Brain microvascular endothelial cell (primary cell): ENCODE measurements around the gene PGK1.
"Not testable (repeated sequence)": the region's sequence is repeated elsewhere in the genome, so short reads cannot be mapped to it uniquely, and the experiment has no call there.

Experiments
- DNase-seq: peaks from one replicate; pipeline ENCODE4 v3.0.0-alpha.2; 2020
- H3K27ac ChIP-seq: fragments of 250-450 bp; sonication (Bioruptor Pico); 2 replicates; pipeline ENCODE4 v1.5.1; 2020; ENCODE audit warnings: mild to moderate bottlenecking, moderate library complexity
- H3K27me3 ChIP-seq: fragments of 250-450 bp; sonication (Bioruptor Pico); replicated peaks from 2 replicates; pipeline ENCODE4 v1.5.1; 2020; ENCODE audit warnings: mild to moderate bottlenecking
- H3K36me3 ChIP-seq: fragments of 250-450 bp; sonication (Bioruptor Pico); replicated peaks from 2 replicates; pipeline ENCODE4 v1.5.1; 2020; ENCODE audit warnings: mild to moderate bottlenecking
- H3K4me3 ChIP-seq: 2 replicates; pipeline ENCODE4 v1.5.1; 2011; ENCODE audit warnings: low read depth, mild to moderate bottlenecking, control low read depth, low read length, moderate library complexity
- in situ Hi-C: cut with HindIII; loops from 2 replicates; pipeline ENCODE4 v1.10.0; 2017; ENCODE audit warnings: low sequenced_read_pairs, low pct_ligation_motif_present
- TF ChIP-seq, protein P1 (sequence below): IDR thresholded peaks from 2 replicates; pipeline ENCODE4 v1.5.1; 2011; ENCODE audit warnings: low read depth, mild to moderate bottlenecking, moderate library complexity, low read length, control low read depth, inconsistent platforms; ENCODE audit errors: missing control alignments

The PGK1 gene

DNA sequence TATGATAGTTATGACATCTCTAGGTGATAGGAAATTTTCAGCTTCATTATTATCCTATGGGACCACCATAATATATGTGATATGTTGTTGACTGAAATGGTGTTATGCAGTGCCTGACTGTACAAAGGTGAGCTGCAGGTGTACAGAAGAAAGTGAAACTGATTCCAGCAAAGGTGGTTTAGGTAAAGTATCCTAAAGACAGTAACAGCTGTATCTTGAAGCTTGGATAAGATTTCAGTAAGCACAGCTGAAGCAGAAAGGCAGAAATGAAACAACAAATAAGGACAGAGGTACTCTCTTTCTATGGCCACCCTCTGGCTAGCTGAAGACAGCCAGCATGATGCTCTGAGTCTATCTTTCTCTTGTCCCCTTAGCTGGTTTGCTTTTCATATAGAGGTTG is 30.0 kb upstream of the PGK1 start:
- in situ Hi-C loops = no loop called here
- Histone ChIP-seq H3K36me3 (no peaks in the 10 kb centered on the region), H3K27ac (no peak overlapping the region), H3K27me3 (no peaks in the 10 kb centered on the region), H3K4me3 (no peak overlapping the region)
- no peak for DNase-seq
- TF ChIP-seq, protein P1, sequence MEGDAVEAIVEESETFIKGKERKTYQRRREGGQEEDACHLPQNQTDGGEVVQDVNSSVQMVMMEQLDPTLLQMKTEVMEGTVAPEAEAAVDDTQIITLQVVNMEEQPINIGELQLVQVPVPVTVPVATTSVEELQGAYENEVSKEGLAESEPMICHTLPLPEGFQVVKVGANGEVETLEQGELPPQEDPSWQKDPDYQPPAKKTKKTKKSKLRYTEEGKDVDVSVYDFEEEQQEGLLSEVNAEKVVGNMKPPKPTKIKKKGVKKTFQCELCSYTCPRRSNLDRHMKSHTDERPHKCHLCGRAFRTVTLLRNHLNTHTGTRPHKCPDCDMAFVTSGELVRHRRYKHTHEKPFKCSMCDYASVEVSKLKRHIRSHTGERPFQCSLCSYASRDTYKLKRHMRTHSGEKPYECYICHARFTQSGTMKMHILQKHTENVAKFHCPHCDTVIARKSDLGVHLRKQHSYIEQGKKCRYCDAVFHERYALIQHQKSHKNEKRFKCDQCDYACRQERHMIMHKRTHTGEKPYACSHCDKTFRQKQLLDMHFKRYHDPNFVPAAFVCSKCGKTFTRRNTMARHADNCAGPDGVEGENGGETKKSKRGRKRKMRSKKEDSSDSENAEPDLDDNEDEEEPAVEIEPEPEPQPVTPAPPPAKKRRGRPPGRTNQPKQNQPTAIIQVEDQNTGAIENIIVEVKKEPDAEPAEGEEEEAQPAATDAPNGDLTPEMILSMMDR = no peak

DNA sequence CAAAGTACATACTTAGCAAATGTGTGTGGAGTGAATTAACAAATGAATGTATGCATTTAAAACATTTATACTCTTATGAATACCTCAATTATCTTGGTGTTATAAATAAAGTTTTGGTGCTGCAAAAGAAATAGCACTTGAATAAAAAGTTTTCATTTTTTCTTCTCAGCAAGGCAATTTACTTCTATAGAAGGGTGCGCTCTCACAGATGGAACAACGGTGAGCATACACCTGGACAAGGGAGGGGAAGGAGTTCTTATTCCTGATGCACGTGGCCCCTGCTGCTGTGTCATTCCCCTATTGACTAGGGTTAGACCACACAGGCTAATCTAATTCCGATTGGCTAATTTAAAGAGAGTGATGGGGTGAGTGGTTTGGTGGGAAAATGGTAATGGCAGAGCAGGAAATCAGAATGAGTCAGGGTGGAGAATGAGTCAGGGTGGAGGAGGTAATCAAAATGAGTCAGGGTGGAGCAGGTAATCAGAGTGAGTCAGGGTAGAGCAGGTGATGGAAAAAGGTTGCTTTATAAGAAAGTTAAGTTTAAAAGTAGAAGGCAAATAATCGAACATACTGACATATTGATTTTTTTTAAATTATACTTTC is 28.2 kb upstream of the PGK1 start:
- no peak for DNase-seq
- H3K27me3 ChIP-seq = no peaks in the 10 kb centered on the region
- H3K4me3 ChIP-seq = no peak overlapping the region
- in situ Hi-C loops = no loop called here
- TF ChIP-seq, protein P1 = no peak
- H3K27ac ChIP-seq = no peak overlapping the region
- no peaks in the 10 kb centered on the region for H3K36me3 ChIP-seq

DNA sequence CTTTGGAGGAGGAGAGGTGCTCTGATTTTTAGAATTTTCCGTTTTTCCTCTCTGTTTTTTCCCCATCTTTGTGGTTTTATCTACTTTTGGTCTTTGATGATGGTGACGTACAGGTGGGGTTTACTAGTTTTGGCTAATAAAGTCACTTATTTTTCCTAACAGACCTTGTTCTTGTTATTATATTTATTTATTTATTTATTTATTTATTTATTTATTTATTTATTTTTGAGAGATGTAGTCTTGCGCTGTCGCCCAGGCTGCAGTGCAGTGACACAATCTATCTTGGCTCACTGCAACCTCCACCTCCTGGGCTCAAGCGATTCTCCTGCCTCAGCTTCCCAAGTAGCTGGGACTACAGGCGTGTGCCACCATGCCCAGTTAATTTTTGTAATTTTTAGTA is 22.6 kb upstream of the PGK1 start:
- H3K4me3 ChIP-seq, H3K36me3 ChIP-seq, H3K27ac ChIP-seq, H3K27me3 ChIP-seq, DNase-seq, in situ Hi-C loops: not testable (repeated sequence)

DNA sequence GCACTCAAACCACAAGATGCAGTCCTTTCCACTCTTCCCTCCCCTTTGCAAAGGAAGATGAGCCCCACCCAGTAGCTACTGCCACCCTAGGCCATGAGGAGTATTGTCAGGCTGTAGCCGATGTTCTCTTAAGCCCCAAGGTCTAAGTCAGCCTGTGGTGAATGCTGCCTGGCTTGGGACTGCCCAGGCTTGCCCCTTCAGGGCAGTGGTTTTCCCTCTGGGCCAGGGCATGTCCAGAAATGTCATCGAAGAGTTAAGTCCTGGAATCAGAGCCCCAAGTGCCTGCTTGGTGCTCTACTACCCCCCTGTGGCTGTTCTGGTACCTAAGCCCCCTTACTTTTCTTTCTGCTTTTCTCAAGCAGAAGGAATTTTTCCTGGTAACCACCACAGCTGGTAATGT is 11.8 kb upstream of the PGK1 start:
- in situ Hi-C loops = no loop called here
- Histone ChIP-seq H3K27ac (no peak overlapping the region), H3K36me3 (no peaks in the 10 kb centered on the region), H3K27me3 (no peaks in the 10 kb centered on the region), H3K4me3 (no peak overlapping the region)
- DNase-seq = peak; percentile 29
- TF ChIP-seq, protein P1 = peak; percentile 71

DNA sequence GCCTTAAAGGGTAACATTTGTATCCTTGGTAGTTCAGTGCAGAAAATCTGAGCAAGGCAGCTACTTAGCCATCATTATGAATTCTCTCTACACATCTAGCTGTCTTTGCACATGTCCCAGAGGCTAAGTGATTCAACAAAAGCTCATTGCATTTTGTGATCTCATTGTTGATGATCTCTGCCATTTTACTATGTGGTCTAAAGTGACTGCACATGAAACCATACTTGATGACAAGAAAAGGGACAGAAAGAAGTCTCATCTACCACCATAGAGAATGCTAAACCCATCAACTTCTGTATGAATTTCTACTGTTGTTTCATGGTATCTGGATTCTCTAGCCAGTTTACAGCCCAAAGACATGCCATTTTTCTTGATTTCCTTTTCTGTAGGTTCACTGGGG is 5.9 kb upstream of the PGK1 start:
- no peak for DNase-seq

DNA sequence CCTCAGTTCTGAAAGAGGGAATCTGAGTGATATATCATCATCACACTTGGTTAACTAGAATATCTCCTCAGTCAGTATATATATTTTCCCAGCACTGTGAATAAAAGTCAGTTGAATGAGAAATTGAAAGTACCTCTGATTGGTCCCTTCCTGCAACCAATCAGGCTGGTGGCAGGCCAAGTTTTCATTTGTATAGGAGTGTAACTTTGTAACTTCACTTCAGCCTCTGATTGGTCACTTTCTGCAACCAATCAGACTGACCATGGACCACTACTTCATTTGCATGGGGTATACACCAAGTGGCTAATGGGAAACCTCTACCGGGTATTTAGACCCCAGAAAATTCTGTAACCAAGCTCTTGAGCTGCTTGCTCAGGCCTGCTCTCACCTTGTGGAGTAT is 2.0 kb upstream of the PGK1 start:
- Histone ChIP-seq H3K4me3 (no peak overlapping the region), H3K27me3 (no peaks in the 10 kb centered on the region), H3K36me3 (no peaks in the 10 kb centered on the region), H3K27ac (no peak overlapping the region)
- in situ Hi-C loops = no loop called here
- DNase-seq = no peak
- TF ChIP-seq, protein P1 = no peak

More for the DNA sequence above, 5.9 kb upstream of the PGK1 start:
- TF ChIP-seq, protein P1 = no peak
- H3K27ac ChIP-seq = no peak overlapping the region
- H3K27me3 ChIP-seq = no peaks in the 10 kb centered on the region
- no peak overlapping the region for H3K4me3 ChIP-seq
- in situ Hi-C loops = no loop called here
- no peaks in the 10 kb centered on the region for H3K36me3 ChIP-seq
